ENCODE results near the gene REXO1. TPM values are rescaled to one million over a fixed set of nuclear protein-coding genes. Genes with fewer than 3 reads are reported as not detected.
A peak's percentile ranks its signal among the peaks of the same experiment; 100 is the strongest.

Gene REXO1
- polyA plus RNA-seq, 1 donor from 2014 or later, result 13.7 TPM

DNA sequence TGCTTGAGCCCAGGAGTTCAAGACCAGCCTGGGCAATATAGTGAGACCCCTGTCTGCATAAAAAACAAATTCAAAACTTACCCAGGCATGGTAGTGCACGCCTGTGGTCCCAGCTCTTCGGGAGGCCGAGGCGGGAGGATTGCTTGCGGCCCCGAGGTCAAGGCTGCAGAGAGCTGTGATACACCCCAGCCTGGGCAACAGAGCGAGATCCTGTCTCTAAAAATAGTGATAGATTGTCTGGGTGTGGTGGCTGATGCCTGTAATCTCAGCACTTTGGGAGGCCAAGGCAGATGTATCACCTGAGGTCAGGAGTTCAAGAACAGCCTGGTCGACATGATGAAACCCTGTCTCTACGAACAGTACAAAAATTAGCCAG, 19.1 kb upstream of the REXO1 start:
- Mint-ChIP-seq H3K4me3 (peak overlapping the region in 1 of 4 donors; percentile 74), H3K36me3 (no peaks in the 10 kb centered on the region), H3K9me3 (no peaks in the 10 kb centered on the region), H3K27me3 (no peaks in the 10 kb centered on the region), H3K27ac (peak overlapping the region in 1 of 3 donors; percentile 72), H3K4me1 (peaks cover 2 to 10% (median 5%) of the 10 kb centered on the region in 3 donors)

DNA sequence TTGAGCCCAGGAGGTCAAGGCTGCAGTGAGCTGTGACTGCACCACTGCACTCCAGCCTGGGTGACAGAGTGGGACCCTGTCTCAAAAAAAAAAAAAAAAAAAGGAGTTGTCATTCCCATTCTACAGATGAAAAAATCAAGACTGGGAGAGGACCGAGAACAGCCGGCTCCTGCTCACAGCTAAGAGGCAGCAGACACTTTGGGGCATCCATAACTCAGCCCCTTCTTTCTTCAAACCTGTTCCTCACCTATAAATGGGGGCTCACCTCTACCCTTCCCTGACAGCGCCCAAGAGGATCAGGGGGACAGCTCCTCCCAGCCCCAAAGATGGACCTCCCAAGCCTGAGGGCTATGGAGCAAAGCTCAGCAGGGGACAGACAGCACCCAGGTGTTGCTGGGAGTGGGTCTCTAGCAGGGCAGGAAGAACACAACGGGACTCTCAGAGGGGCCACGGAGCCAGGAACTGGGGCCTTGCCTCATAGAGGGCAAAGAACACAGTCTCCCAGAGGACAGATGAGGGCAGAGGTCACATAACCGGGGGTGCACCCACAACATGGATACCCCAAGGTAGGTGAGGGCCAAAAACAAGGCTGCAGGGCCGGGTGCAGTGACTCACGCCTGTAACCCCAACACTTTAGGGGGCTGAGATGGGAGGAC, 18.5 kb upstream of the REXO1 start:
- Mint-ChIP-seq H3K9me3 (no peaks in the 10 kb centered on the region), H3K4me1 (peaks cover 5 to 10% (median 5%) of the 10 kb centered on the region in 3 donors), H3K27ac (peak overlapping the region in 1 of 3 donors; percentile 72), H3K4me3 (peak overlapping the region in 1 of 4 donors; percentile 53), H3K27me3 (no peaks in the 10 kb centered on the region), H3K36me3 (no peaks in the 10 kb centered on the region)

DNA sequence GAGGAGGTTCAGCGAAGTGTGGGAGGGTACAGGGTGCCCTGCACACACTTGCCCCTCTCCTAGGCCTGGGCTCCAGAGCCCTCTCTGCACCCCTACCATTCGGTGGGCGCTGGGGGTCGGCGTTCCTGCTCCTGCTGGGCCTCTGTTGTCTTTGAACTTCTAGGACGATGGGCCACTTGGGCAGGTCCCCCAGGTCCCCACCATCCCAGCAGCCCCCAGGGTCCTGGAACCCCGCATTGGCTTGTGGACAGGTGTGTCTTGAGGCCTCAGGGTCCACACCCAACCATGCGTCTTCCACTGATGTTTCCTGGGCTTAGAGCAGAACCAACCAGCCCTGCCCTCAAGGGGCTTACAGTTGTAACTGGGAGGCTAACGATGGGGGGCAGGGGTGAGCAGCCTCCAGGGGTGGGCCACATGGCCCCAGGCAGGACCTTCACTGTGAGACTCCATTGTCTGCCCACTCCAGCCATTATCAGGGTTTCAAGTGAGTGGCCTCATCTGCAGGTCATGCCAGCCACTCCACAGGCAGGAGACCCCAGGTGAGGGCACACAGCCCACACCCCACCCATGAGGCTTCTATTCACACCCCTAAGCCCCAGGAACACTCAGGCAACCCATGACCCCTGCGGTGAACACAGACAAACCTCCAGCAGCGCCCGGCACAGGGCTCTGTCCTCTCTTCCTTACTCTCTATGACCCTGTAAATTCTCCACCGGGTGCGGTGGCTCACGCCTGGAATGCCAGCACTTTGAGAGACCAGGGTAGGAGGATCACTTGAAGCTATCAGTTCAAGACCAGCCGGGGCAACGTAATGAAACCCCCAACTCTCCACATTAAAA, 17.1 kb upstream of the REXO1 start:
- Mint-ChIP-seq H3K27ac (peak overlapping the region; percentile 59 to 94 (median 80)), H3K36me3 (no peaks in the 10 kb centered on the region), H3K4me3 (peak overlapping the region; percentile 82 to 93 (median 88)), H3K27me3 (no peaks in the 10 kb centered on the region), H3K9me3 (no peaks in the 10 kb centered on the region), H3K4me1 (peaks cover 8 to 17% (median 12%) of the 10 kb centered on the region in 3 donors)

DNA sequence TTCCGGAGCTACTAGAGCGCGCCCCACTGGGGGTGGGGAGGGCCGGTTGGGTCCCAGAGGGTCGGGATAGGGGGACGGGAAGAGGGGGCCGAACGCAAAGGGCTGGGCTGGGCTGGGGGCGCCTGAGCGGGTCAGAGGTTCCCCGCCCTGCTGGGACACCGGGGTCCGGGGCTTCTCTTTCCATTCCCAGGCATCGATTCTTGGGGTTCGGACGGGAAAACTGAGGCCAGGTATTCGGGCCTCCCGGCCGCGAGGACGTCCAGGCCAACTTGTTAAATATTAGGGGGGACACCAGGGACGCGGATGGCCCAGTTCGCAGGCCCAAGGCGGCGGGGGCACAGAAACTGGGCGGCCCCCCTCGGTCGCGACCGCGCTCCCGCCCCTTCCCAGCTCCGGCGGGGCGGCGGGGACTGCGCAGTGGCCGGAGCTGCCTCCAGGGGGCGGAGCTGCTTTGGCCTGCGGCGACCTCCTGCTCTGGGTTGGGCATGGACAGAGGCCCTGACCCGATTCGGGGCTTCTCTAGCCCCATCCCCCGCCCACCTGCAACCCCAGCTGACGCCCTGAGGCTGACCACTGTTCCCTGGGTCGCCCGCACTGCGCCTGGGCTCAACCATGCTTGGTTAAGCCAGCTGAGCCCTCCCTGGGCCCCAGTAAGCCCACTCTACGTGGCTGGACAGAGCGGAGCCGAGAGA, 16.3 kb upstream of the REXO1 start:
- no peaks in the 10 kb centered on the region for H3K9me3 Mint-ChIP-seq
- H3K36me3 Mint-ChIP-seq, result no peaks in the 10 kb centered on the region
- H3K4me3 Mint-ChIP-seq, result peak overlapping the region; percentile 82 to 97 (median 91)
- H3K27me3 Mint-ChIP-seq, result no peaks in the 10 kb centered on the region
- H3K27ac Mint-ChIP-seq, result peak overlapping the region; percentile 80 to 94 (median 92)
- peaks cover 9 to 17% (median 12%) of the 10 kb centered on the region in 3 donors for H3K4me1 Mint-ChIP-seq

DNA sequence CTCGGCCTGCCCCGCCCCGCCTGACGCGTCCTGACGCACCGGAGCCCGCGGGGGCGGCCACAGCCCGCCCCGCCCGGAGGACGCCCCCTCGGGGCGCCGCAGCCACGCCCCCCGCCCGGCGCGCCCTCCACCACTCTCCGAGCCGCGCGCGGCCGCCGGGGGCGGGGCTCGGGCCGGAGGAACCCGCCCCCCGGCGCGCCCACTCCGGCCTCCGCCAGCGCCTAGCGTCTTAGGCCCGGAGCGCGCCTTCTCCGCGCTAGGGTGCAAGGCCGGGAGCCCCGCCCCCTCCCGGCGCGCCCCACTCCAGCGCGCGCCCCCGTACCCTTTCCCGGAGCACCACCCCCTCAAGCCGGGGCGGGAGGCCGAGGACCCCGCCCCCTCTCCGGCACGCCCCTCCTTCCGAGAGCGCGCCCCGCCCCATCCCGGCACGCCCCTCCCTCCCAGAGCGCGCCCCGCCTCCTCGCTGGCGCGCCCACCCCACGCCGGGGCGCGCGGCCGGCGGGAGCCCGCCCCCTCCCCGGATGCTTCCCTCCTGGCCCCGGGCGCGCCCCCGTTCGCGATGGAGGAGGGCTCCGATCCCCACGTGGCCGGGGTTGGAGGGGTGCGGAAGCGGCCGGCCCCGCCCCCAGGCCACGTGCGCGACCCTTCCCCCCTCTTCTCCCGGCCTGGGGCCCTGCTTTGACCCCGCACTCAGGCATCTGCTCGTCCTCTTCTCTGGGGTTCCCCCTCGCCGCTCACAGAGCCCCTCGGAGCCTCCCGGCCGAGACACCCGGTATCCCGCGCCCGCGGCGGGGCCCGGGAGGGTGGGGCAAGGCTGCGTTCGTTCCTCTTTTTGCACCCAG, 15.6 kb upstream of the REXO1 start:
- Mint-ChIP-seq H3K4me3 (peak overlapping the region; percentile 82 to 97 (median 91)), H3K9me3 (no peaks in the 10 kb centered on the region), H3K27me3 (no peaks in the 10 kb centered on the region), H3K36me3 (no peaks in the 10 kb centered on the region), H3K27ac (peak overlapping the region; percentile 80 to 94 (median 92)), H3K4me1 (peaks cover 12 to 19% (median 12%) of the 10 kb centered on the region in 3 donors)

DNA sequence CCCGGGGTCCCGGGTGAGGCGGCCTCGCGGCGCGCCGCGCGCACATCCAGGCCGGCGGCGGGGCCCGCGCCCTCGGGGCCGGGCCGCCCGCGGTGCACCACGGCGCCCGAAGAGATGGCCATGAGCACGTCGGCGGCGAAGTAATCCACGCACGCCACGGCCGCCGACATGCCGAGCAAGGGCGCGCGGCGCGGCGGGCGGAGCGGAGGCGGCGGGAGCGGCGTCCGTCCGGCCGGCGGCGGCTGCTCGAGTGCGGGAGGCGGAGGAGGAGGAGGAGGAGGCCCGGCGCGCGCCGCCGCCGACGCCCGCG, 15.0 kb upstream of the REXO1 start, which contains the start of gene KLF16:
TSS of gene KLF16 (minus strand) at position 252 of the 310 bp plus-strand sequence. CDS start at position 170, 82 bp downstream.
- Mint-ChIP-seq H3K4me3 (peak within 1 kb of the TSS; percentile 91 to 99 (median 98)), H3K27me3 (no peaks in the 10 kb centered on the region), H3K27ac (peak within 1 kb of the TSS; percentile 97 to 100 (median 99)), H3K36me3 (no peaks in the 10 kb centered on the region), H3K9me3 (no peaks in the 10 kb centered on the region), H3K4me1 (peaks cover 12 to 20% (median 12%) of the 10 kb centered on the region in 3 donors)

DNA sequence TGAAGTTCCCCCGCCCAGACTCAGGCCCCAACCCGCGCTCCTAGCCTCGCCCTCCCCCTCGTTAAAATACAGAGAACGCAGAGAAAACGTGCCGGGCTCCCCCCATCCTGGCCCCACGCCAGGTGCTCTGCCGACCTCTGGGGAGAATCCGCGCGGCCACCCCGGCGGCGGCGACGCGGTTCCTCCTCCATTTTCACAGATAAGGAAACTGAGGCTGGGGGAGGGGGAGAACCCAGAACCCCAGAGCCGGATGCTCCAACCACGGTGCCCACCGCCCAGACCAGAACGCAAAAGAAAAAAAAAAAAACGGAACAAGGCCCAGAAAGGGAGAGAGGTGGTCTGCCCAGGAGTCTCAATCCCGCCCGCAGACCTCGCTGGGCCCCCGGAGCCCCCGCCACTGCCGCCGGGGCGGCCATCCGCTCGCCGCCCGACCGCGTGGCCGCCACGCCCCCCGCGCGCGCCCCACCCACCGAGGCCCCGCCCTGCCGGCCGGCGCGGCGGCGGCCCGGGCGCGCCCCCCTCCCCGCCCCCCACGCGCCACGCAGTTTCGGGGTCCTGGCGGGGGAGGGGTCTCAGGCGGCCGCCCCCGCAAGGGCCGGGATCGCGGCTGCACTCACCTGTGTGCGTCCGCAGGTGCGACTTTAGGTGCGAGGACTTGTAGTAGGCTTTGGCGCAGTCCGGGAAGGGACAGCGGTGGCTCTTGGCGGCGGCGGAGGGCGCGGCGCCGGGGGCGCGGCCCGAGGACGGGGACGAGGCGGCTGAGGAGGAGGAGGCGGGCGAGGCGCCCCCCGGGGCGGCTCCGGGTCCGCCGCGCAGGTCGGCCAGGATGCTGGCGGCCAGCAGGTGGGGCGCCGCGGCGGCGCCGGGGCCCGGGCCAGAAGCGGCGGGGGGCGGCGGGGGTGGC, 14.4 kb upstream of the REXO1 start:
- Mint-ChIP-seq H3K36me3 (no peaks in the 10 kb centered on the region), H3K4me3 (peak overlapping the region; percentile 91 to 99 (median 98)), H3K4me1 (peaks cover 12 to 16% (median 14%) of the 10 kb centered on the region in 3 donors), H3K9me3 (no peaks in the 10 kb centered on the region), H3K27me3 (no peaks in the 10 kb centered on the region), H3K27ac (peak overlapping the region; percentile 97 to 100 (median 99))

DNA sequence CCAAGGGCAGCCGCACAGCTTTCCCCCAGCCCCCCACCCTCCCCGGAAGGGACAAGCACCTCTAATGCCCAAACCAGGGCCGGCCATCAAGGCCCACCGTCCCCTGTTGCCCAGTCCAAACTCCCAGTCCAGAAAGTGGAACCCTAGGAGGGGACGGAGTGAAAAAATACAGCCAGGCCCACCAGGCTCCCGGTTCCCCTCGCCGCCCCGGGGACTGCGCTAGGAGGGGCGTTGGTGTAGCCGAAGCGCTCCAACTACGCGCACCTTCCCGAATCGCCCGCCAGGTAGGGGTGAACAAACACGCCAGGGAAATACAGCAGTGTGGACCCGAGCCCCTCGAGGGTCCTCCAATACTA, 13.8 kb upstream of the REXO1 start:
- Mint-ChIP-seq H3K9me3 (no peaks in the 10 kb centered on the region), H3K36me3 (no peaks in the 10 kb centered on the region), H3K4me3 (peak overlapping the region; percentile 91 to 99 (median 98)), H3K27ac (peak overlapping the region; percentile 97 to 100 (median 99)), H3K27me3 (no peaks in the 10 kb centered on the region), H3K4me1 (peaks cover 10 to 16% (median 12%) of the 10 kb centered on the region in 3 donors)

DNA sequence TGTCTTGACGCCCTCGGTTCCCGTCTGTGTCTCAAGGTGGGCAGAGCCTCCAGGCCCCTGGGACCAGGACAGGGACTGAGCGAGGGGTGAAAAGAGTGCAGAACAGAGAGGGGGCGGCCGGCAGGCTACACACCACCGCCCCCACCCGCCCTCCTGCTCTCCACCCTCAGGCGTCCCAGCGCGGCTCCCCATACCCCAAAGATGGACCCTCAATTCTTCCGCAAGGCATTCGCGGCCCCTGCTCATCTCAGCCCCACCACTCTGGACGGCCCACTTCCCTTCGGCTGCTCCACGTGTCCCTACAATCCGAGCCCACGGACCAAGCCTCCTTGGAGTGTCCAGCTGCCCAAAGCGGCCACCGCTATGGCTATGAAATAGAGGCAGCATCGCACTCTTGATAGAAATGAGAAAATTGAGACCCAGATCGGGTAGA, 13.3 kb upstream of the REXO1 start:
- H3K4me1 Mint-ChIP-seq, result peaks cover 10 to 16% (median 12%) of the 10 kb centered on the region in 3 donors
- peak overlapping the region; percentile 90 to 100 (median 97) for H3K27ac Mint-ChIP-seq
- H3K36me3 Mint-ChIP-seq, result no peaks in the 10 kb centered on the region
- H3K27me3 Mint-ChIP-seq, result no peaks in the 10 kb centered on the region
- H3K4me3 Mint-ChIP-seq, result peak overlapping the region; percentile 91 to 99 (median 98)
- no peaks in the 10 kb centered on the region for H3K9me3 Mint-ChIP-seq

DNA sequence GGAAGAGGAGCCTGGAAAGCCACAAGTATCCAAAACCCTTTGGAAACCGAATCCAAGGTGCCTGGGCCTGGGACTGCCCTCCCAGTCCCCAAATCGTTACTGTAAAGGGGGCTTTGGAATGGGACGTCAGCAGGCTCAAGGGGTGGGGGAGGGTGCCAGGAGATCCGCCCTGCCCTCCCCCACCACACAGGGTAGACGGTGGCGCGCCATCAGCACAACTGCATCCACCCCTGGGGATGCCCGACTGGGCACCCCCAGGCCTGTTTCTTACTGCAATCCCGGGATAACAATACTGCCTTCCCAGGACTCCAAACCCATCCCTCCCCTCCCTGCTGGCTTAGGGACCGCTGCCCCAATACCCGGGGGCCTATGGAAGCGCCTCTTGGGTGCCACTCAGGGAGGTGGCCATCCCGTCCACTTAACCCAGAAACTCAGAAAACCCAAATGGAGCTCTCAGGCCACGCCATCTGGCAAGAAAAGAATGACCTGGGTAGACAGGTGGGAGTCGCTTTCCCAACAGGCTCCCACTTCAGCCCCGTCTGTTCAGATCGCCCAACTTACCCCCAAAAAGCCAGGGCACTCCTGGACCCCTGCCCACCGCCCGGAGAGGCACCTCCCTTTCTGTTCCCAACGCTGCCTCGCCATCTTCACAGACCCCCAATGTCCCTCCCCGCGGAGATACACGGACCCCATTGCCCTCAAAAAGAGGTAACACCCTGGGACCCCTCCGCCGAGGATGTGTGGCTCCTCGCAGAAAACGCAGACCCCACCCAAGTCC, 12.7 kb upstream of the REXO1 start:
- no peaks in the 10 kb centered on the region for H3K9me3 Mint-ChIP-seq
- H3K4me1 Mint-ChIP-seq, result peaks cover 11 to 16% (median 12%) of the 10 kb centered on the region in 3 donors
- H3K27me3 Mint-ChIP-seq, result no peaks in the 10 kb centered on the region
- H3K27ac Mint-ChIP-seq, result peak overlapping the region; percentile 83 to 100 (median 90)
- H3K36me3 Mint-ChIP-seq, result no peaks in the 10 kb centered on the region
- H3K4me3 Mint-ChIP-seq, result peak overlapping the region; percentile 86 to 99 (median 94)

DNA sequence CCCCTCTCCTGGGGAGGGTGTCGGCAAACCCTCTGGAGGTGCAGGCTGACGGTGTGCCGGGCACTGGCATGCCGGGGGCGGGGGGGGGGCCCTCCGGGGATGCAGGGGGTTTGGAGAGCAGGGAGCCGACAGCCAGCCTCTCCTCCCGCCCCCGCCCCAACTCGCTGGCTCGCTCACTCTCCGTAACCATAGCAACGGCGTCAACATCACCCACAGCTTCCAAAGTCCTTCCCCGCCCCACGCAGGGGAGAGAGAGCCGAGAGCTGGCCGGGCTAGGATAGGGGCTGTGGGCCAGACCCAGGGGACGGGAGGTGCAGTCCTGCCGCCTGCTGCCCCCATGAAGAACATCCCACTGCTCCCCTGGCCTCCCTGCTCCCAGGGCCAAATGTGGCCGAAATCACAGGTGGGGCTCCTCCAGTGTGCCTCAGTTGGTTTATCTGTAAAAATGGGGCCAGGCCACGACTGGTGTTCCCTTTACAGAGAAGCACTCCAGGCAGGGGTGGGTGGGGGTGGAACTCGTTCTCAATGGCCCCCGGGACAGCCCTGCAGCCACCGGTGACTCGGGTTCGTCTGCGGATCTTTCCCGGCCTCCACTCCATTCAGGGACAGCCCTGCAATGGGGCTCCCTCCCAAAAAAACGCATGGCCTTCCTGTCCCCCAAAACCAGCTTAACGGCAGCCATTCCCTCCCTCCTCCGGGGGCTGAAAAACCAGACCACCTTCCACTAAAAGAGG, 11.9 kb upstream of the REXO1 start:
- Mint-ChIP-seq H3K27ac (peak overlapping the region in 2 of 3 donors; percentile 16 to 100), H3K9me3 (no peaks in the 10 kb centered on the region), H3K27me3 (no peaks in the 10 kb centered on the region), H3K4me1 (peaks cover 12 to 17% (median 15%) of the 10 kb centered on the region in 3 donors), H3K36me3 (no peaks in the 10 kb centered on the region), H3K4me3 (peak overlapping the region in 1 of 4 donors; percentile 99)

DNA sequence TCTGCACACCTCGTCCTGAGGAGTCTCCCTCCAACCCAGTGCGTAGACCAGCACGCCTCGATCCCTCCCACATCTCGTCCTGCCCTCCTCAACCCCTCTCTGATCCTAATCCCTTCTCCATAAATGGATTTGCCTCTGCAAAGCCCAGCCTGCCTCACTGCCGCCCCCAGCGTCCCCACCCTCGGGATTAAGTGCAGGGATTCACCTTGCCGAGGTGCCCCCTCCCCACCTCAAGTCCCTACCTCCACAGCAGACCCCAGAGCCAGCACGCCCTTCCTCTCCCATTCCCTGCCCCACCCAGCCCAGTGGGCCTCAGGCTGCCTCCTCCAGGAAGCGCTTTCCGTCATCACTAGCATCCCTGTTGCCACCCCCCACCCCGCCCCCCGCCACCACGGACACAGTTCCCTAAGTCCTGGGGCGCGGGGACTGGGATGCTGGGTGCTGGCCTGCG, 11.1 kb upstream of the REXO1 start:
- Mint-ChIP-seq H3K4me3 (peak overlapping the region; percentile 37 to 86 (median 60)), H3K27me3 (no peaks in the 10 kb centered on the region), H3K27ac (peak overlapping the region in 2 of 3 donors; percentile 90 to 94), H3K36me3 (no peaks in the 10 kb centered on the region), H3K9me3 (no peaks in the 10 kb centered on the region), H3K4me1 (peaks cover 12 to 21% (median 19%) of the 10 kb centered on the region in 3 donors)

Data from IgD-negative memory B cell (primary cell).